Activated CD4-positive, alpha-beta memory T cell treated with anti-CD3 and anti-CD28 coated beads, Interleukin-2, amount 10 ng/mL, durations not matched to agents 7 days and 5 days (primary cell): ENCODE data around the gene PIGN. TPM values are rescaled to one million over a fixed set of nuclear protein-coding genes. Genes with fewer than 3 reads are reported as not detected.

Source experiments
- CTCF ChIA-PET: fragments of 350-600 bp; sonication (Branson Sonifier 250); formaldehyde crosslinking; loops from one replicate; lab custom pipeline; 2021; ENCODE audit warnings: antibody characterized with exemption, inconsistent platforms; lab: Charles Lee
- POLR2A ChIA-PET: fragments of 350-600 bp; sonication (Branson Sonifier 250); formaldehyde crosslinking; loops from one replicate; lab custom pipeline; 2021; ENCODE audit warnings: antibody characterized with exemption; lab: Charles Lee
- DNase-seq: peaks from one replicate; pipeline ENCODE4 v3.0.0-alpha.2; 2020
- H3K27ac Mint-ChIP-seq: one replicate; pipeline ENCODE4 v1.8.0; 2021; ENCODE audit warnings: mild to moderate bottlenecking, mixed read lengths
- H3K27me3 Mint-ChIP-seq: one replicate; pipeline ENCODE4 v1.8.0; 2021; ENCODE audit warnings: mixed read lengths
- H3K36me3 Mint-ChIP-seq: one replicate; pipeline ENCODE4 v1.8.0; 2021; ENCODE audit warnings: low read depth, mixed read lengths
- H3K4me1 Mint-ChIP-seq: one replicate; pipeline ENCODE4 v1.8.0; 2021; ENCODE audit warnings: mixed read lengths
- H3K4me3 Mint-ChIP-seq: one replicate; pipeline ENCODE4 v1.8.0; 2021; ENCODE audit warnings: mild to moderate bottlenecking, mixed read lengths
- H3K9me3 Mint-ChIP-seq: one replicate; pipeline ENCODE4 v1.8.0; 2021; ENCODE audit warnings: mixed read lengths
- total RNA-seq, 2 experiments: library from RNA; stranded (reverse); gene quantifications; one replicate each; pipeline ENCODE4 v1.2.3, GENCODE V29; 2021

The PIGN gene
- total RNA-seq, 2 experiments from 2014 or later: 27.2 to 29.7 TPM

- H3K4me1 Mint-ChIP-seq: peaks cover 5% of the 10 kb centered on the region
- ChIA-PET CTCF (no interaction called here), POLR2A (no interaction called here)
- peaks cover 3% of the 10 kb centered on the region for H3K27me3 Mint-ChIP-seq
- H3K36me3 Mint-ChIP-seq: no peaks in the 10 kb centered on the region
- DNase-seq: no peak
- peaks cover 15% of the 10 kb centered on the region for H3K9me3 Mint-ChIP-seq
- H3K4me3 Mint-ChIP-seq: no peak overlapping the region
- no peak overlapping the region for H3K27ac Mint-ChIP-seq
Measured at GRCh38 chr18:61998957-61999356, 187.9 kb downstream of the PIGN start.

- Mint-ChIP-seq H3K27ac (no peak overlapping the region), H3K4me3 (no peak overlapping the region), H3K4me1 (peaks cover 6% of the 10 kb centered on the region), H3K36me3 (no peaks in the 10 kb centered on the region), H3K27me3 (peaks cover 3% of the 10 kb centered on the region), H3K9me3 (peaks cover 15% of the 10 kb centered on the region)
- ChIA-PET CTCF (no interaction called here), POLR2A (no interaction called here)
- DNase-seq: no peak
Measured at GRCh38 chr18:61998335-61998734, 188.5 kb downstream of the PIGN start.

DNA sequence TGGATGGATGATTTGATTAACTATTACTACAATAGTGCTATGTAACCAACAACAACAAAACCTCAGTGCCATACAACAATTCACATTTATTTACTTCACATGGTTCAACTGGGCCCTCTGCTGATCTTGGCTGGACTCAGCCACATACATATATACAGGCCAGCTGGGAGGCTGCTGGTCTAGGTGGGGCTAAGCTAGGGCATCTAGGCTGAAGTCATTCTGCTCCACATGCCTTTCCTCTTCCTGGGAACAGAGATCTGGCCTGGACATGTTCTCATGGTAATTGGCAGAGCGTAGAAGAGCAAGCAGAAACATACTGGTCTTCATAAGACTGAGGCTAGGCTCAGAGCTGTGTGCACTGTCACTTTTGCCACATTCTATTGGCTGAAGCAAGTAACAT is 191.2 kb downstream of the PIGN start:
- ChIA-PET POLR2A (no interaction called here), CTCF (no interaction called here)

GRCh38 chr18:61993831-61994230 is 193.0 kb downstream of the PIGN start:
- Mint-ChIP-seq H3K9me3 (peaks cover 2% of the 10 kb centered on the region), H3K36me3 (no peaks in the 10 kb centered on the region), H3K27ac (no peak overlapping the region), H3K4me1 (peaks cover 11% of the 10 kb centered on the region), H3K27me3 (peaks cover 3% of the 10 kb centered on the region), H3K4me3 (no peak overlapping the region)
- no peak for DNase-seq
- ChIA-PET POLR2A (no interaction called here), CTCF (no interaction called here)

More for the DNA sequence above, 191.2 kb downstream of the PIGN start:
- no peaks in the 10 kb centered on the region for H3K36me3 Mint-ChIP-seq
- no peak for DNase-seq
- peaks cover 13% of the 10 kb centered on the region for H3K4me1 Mint-ChIP-seq
- H3K27ac Mint-ChIP-seq: no peak overlapping the region
- H3K27me3 Mint-ChIP-seq: peaks cover 3% of the 10 kb centered on the region
- no peak overlapping the region for H3K4me3 Mint-ChIP-seq
- H3K9me3 Mint-ChIP-seq: peaks cover 10% of the 10 kb centered on the region

GRCh38 chr18:61992923-61993322 is 193.9 kb downstream of the PIGN start:
- Mint-ChIP-seq H3K27ac (no peak overlapping the region), H3K27me3 (peaks cover under 1% of the 10 kb centered on the region), H3K4me3 (no peak overlapping the region), H3K9me3 (peaks cover under 1% of the 10 kb centered on the region), H3K4me1 (peaks cover 8% of the 10 kb centered on the region), H3K36me3 (no peaks in the 10 kb centered on the region)
- no peak for DNase-seq
- ChIA-PET CTCF (no interaction called here), POLR2A (no interaction called here)

DNA sequence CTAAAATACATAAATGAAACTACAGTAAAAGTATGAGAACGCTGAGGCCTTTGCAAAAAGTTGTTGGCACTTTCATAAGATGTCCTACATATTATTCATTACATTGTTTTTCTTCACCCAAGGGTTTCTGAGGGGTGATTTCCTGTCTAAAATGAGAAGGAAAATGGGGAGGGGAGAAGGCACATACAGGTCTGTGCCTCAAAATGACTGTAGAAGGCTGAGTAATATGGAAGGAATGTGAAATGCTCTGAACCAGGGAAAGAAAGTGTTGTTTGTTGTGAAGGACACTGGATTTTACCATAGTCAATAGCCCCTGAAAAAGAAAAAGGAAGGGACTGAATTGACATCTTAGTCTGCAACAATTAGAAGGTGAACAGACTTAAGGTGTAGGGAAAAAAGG is 194.6 kb downstream of the PIGN start:
- CTCF ChIA-PET: no interaction called here
- POLR2A ChIA-PET: no interaction called here
- no peak overlapping the region for H3K27ac Mint-ChIP-seq

GRCh38 chr18:61991836-61992235 is 195.0 kb downstream of the PIGN start:
- Mint-ChIP-seq H3K4me1 (peaks cover 8% of the 10 kb centered on the region), H3K36me3 (no peaks in the 10 kb centered on the region), H3K27me3 (no peaks in the 10 kb centered on the region), H3K27ac (no peak overlapping the region), H3K9me3 (no peaks in the 10 kb centered on the region), H3K4me3 (no peak overlapping the region)
- CTCF ChIA-PET: no interaction called here
- DNase-seq: no peak
- POLR2A ChIA-PET: no interaction called here

More for the DNA sequence above, 194.6 kb downstream of the PIGN start:
- Mint-ChIP-seq H3K27me3 (no peaks in the 10 kb centered on the region), H3K4me3 (no peak overlapping the region), H3K9me3 (no peaks in the 10 kb centered on the region), H3K36me3 (no peaks in the 10 kb centered on the region), H3K4me1 (peaks cover 8% of the 10 kb centered on the region)
- DNase-seq: no peak

GRCh38 chr18:61991201-61991600 is 195.7 kb downstream of the PIGN start:
- CTCF ChIA-PET: no interaction called here
- H3K4me1 Mint-ChIP-seq: peaks cover 8% of the 10 kb centered on the region
- DNase-seq: no peak

More at GRCh38 chr18:61991201-61991600, 195.7 kb downstream of the PIGN start:
- Mint-ChIP-seq H3K9me3 (no peaks in the 10 kb centered on the region), H3K36me3 (no peaks in the 10 kb centered on the region), H3K4me3 (no peak overlapping the region), H3K27me3 (no peaks in the 10 kb centered on the region), H3K27ac (no peak overlapping the region)
- POLR2A ChIA-PET: no interaction called here

Other genes starting within 250 kb of the PIGN start
- gene RELCH, start 199 bp upstream of the PIGN start, total RNA-seq: 10 to 100 TPM; 34.8 to 38.6 TPM
- gene TNFRSF11A, start 138.3 kb upstream of the PIGN start, total RNA-seq: 10 to 100 TPM; 26.0 to 30.0 TPM